Measurements from ENCODE around the gene MSH6.

The MSH6 gene

DNA sequence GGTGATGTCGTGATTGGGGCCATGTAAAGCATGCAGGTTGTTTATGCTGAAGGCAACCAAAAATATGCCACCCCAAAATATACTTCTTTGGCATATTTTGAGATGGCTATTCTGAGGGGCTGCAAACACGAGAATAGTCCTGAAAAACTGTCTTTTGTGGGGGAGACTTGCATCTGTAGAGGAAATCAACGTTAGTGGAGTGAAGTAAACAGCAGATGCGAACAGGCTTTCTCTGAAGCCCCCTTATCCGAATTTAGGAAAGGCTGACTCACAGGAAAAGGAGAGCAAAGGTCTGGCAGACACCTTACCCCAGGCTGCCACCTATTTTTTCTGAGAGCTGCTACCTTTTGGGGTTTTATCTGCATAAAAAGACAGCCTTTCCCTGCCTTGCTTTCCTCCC, 44.6 kb upstream of the MSH6 start:
- in situ Hi-C loops (cut with HindIII; ENCODE audit: low pct_ligation_motif_present, low sequenced_read_pairs): no loop called here
- no peak for TF ChIP-seq CTCF (IDR thresholded peaks at IDR 0.05; ENCODE audit: low read depth, low read length, missing control alignments)

GRCh38 chr2:47741101-47741500, 41.8 kb upstream of the MSH6 start:
- DNase-seq: no peak
- Histone ChIP-seq H3K36me3 (replicated peaks) (no peaks in the 10 kb centered on the region), H3K27ac (no peak overlapping the region), H3K4me3 (ENCODE audit: low read depth, low read length) (no peak overlapping the region), H3K27me3 (replicated peaks) (no peaks in the 10 kb centered on the region)
- in situ Hi-C loops (cut with HindIII; ENCODE audit: low pct_ligation_motif_present, low sequenced_read_pairs): no loop called here
- no peak for TF ChIP-seq CTCF (IDR thresholded peaks at IDR 0.05; ENCODE audit: low read depth, low read length, missing control alignments)

More for the DNA sequence above, 44.6 kb upstream of the MSH6 start:
- DNase-seq: no peak
- Histone ChIP-seq H3K27me3 (replicated peaks) (no peaks in the 10 kb centered on the region), H3K27ac (no peak overlapping the region), H3K36me3 (replicated peaks) (no peaks in the 10 kb centered on the region), H3K4me3 (ENCODE audit: low read depth, low read length) (no peak overlapping the region)

DNA sequence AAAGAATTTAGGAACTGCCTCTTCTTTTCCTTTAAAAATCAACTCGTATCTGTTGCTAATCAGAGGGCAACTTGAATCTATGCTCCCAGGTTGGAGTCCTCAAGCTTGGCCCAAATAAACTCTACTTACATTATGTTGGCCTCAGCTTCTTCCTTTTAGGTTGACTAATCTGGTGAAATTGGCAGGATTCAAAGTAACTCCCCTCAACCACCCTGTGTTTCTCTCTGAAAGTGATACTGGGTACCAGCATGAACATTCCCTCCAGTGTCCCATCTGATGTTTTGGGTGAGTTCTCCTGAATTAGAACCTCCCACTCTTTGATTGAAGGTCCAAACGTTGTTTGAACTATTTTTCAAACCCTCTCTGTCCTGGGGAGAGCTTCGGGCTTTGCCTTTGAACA, 41.3 kb upstream of the MSH6 start:
- in situ Hi-C loops (cut with HindIII; ENCODE audit: low pct_ligation_motif_present, low sequenced_read_pairs): no loop called here
- H3K4me3 ChIP-seq (ENCODE audit: low read depth, low read length): no peak overlapping the region
- TF ChIP-seq CTCF (IDR thresholded peaks at IDR 0.05; ENCODE audit: low read depth, low read length, missing control alignments): no peak
- H3K36me3 ChIP-seq (replicated peaks): no peaks in the 10 kb centered on the region
- H3K27me3 ChIP-seq (replicated peaks): no peaks in the 10 kb centered on the region
- DNase-seq: no peak
- no peak overlapping the region for H3K27ac ChIP-seq

DNA sequence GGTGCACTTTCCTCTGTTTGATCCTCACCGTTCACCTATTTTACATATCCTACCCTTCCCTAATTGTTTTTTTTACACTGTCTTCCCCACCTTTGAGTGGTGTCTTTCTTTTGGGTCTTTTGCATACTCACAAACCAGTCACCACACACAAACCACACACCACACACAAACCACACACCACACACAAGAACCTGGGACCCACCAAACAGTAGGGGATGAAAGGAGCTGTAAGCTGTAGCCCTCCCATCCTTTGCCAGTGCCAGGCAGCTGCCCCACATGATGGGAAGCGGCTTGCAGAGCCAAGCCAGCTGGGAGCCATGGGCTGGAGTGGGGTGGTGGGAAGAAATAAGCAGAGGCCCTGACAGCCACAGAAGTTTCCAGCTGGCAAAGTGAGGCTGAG, 38.9 kb upstream of the MSH6 start:
- Histone ChIP-seq H3K4me3 (ENCODE audit: low read depth, low read length) (no peak overlapping the region), H3K36me3 (replicated peaks) (no peaks in the 10 kb centered on the region), H3K27me3 (replicated peaks) (no peaks in the 10 kb centered on the region), H3K27ac (no peak overlapping the region)
- DNase-seq: no peak
- in situ Hi-C loops (cut with HindIII; ENCODE audit: low pct_ligation_motif_present, low sequenced_read_pairs): no loop called here
- TF ChIP-seq CTCF (IDR thresholded peaks at IDR 0.05; ENCODE audit: low read depth, low read length, missing control alignments): no peak

DNA sequence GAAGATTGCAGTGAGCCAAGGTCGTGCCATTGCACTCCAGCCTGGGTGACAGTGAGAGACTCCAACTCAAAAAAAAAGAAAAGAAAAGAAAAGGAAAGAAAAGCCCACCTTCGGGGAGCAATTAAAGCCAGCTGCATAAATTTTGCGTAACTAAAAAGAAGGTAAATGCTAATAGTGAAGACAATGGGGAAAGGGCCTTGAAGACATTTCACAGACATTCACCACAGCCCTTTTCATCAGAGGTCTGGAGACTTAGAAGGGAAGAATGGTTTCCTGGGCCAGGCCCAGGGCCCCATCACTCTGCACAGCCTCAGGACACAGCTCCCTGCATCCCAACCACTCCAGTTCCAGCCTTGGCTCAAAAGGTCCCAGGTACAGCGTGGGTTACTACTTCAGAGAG, 35.1 kb upstream of the MSH6 start:
- no peaks in the 10 kb centered on the region for H3K27me3 ChIP-seq (replicated peaks)
- DNase-seq: no peak
- in situ Hi-C loops (cut with HindIII; ENCODE audit: low pct_ligation_motif_present, low sequenced_read_pairs): no loop called here
- H3K36me3 ChIP-seq (replicated peaks): no peaks in the 10 kb centered on the region
- no peak overlapping the region for H3K27ac ChIP-seq
- no peak overlapping the region for H3K4me3 ChIP-seq (ENCODE audit: low read depth, low read length)
- no peak for TF ChIP-seq CTCF (IDR thresholded peaks at IDR 0.05; ENCODE audit: low read depth, low read length, missing control alignments)

DNA sequence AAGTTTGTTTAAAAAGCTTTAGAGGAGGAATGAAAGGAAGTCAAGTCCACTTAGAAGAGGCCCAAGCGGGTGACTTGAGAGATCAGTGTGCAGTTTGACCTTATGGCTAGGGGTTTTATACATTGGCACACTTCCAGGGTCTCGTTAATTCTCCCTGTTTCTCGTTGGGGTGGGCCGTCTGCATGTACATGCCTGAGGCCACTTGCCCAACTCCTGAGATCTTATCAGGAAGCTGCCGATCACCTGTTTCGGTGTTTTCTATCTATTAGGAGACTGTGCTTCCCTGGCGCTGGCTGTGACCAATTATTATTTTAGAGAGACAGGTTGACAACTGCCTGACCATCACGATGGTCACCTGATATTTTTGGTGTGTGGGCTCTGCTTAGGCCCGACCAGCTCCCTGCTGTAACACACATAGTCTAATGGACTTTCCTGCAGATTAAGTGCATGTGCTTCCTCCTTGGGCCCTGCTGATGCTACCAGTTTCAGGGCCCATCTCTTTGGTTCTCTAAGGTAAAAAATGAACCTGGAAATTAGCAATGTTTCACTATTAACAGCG, 31.0 kb upstream of the MSH6 start:
- Histone ChIP-seq H3K4me3 (ENCODE audit: low read depth, low read length) (no peak overlapping the region), H3K27me3 (replicated peaks) (no peaks in the 10 kb centered on the region), H3K27ac (peak overlapping the region; percentile 69), H3K36me3 (replicated peaks) (no peaks in the 10 kb centered on the region)
- DNase-seq: no peak
- TF ChIP-seq CTCF (IDR thresholded peaks at IDR 0.05; ENCODE audit: low read depth, low read length, missing control alignments): no peak
- in situ Hi-C loops (cut with HindIII; ENCODE audit: low pct_ligation_motif_present, low sequenced_read_pairs): no loop called here

Data from brain microvascular endothelial cell (primary cell).